Measurements from ENCODE around the gene ELOVL7.
"Not testable (repeated sequence)": the region's sequence is repeated elsewhere in the genome, so short reads cannot be mapped to it uniquely, and the experiment has no call there.

ELOVL7 gene

GRCh38 chr5:60715201-60715928 lies 128.7 kb downstream of the ELOVL7 start:
- DNase-seq (ENCODE audit: low spot score) = not testable (repeated sequence)

- no peak for DNase-seq (ENCODE audit: low spot score)
Observed at GRCh38 chr5:60712950-60713349, 131.1 kb downstream of the ELOVL7 start.

GRCh38 chr5:60711892-60712291 lies 132.2 kb downstream of the ELOVL7 start:
- not testable (repeated sequence) for DNase-seq (ENCODE audit: low spot score)

- no peak for DNase-seq (ENCODE audit: low spot score)
Observed at GRCh38 chr5:60710362-60710761, 133.7 kb downstream of the ELOVL7 start.

- DNase-seq (ENCODE audit: low spot score) = no peak
Observed at GRCh38 chr5:60705144-60705543, 138.9 kb downstream of the ELOVL7 start.

- DNase-seq (ENCODE audit: low spot score) = no peak
Observed at GRCh38 chr5:60703944-60704343, 140.1 kb downstream of the ELOVL7 start.

All from Ammon's horn (tissue), 1 donor.